HL-60 (cell line): ENCODE measurements around the gene MYORG.

Source experiments
- DNase-seq, 2 experiments: peaks; one replicate each; pipeline ENCODE4 v3.0.0-alpha.2; 2010 to 2020; ENCODE audit warnings: low read depth in 1 of 2, low spot score in 1 of 2
- H3K27ac ChIP-seq: fragments of 250-450 bp; sonication (Bioruptor Pico); replicated peaks from 2 replicates; pipeline ENCODE4 v1.5.1; 2020; ENCODE audit warnings: mild to moderate bottlenecking, moderate library complexity
- H3K27me3 ChIP-seq: fragments of 250-450 bp; sonication (Bioruptor Pico); 2 replicates; pipeline ENCODE4 v1.5.1; 2021; ENCODE audit warnings: mild to moderate bottlenecking, moderate library complexity; ENCODE audit not compliant: insufficient read depth, poor library complexity, severe bottlenecking
- H3K4me3 ChIP-seq: replicated peaks from 2 replicates; pipeline ENCODE4 v1.5.1; 2011; ENCODE audit warnings: mild to moderate bottlenecking, control low read depth, low read length; ENCODE audit not compliant: insufficient read depth
- GABPA ChIP-seq: IDR thresholded peaks from 2 replicates; pipeline ENCODE4 v1.6.1; 2012; ENCODE audit warnings: low read depth
- POLR2AphosphoS5 ChIP-seq: IDR thresholded peaks from 2 replicates; pipeline ENCODE4 v1.6.1; 2012; ENCODE audit warnings: low read depth
- SPI1 ChIP-seq: IDR thresholded peaks from 2 replicates; pipeline ENCODE4 v1.6.1; 2012; ENCODE audit warnings: low read depth, mild to moderate bottlenecking, borderline replicate concordance
- TF ChIP-seq, protein P1 (sequence below): IDR thresholded peaks from 2 replicates; pipeline ENCODE4 v1.6.1; 2012; ENCODE audit warnings: low read depth; ENCODE audit not compliant: insufficient replicate concordance
- TF ChIP-seq, protein P2 (sequence below): IDR thresholded peaks from one replicate; pipeline ENCODE4 v1.5.1; 2011; ENCODE audit warnings: low read length, control low read depth, inconsistent platforms; ENCODE audit not compliant: insufficient read depth

MYORG gene

DNA sequence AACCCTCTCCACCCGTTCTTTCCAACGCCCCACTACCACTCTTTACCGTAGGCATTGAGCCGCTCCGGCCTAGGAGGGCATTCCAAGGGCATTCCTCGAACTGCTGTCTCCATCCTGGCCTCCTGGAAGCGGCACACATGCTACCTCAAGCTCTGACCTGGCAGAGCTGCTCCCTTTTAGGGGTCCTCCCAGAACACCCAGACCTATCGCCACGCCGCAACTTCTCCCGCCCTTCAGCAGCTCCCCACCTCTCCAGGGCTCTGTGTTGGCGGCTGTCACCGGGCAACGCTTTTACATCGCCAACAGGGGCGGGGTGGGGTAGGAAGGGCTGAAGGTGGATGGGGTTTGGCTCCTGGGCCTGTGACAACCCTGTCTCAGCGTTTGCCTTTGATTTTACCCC is 4.6 kb upstream of the MYORG start:
- Histone ChIP-seq H3K27ac (no peak overlapping the region), H3K4me3 (no peak overlapping the region; the same call in 1 of the 2 replicates), H3K27me3 (peaks cover 11% of the 10 kb centered on the region)
- DNase-seq: no peak
- TF ChIP-seq SPI1: no peak
- TF ChIP-seq, protein P1, sequence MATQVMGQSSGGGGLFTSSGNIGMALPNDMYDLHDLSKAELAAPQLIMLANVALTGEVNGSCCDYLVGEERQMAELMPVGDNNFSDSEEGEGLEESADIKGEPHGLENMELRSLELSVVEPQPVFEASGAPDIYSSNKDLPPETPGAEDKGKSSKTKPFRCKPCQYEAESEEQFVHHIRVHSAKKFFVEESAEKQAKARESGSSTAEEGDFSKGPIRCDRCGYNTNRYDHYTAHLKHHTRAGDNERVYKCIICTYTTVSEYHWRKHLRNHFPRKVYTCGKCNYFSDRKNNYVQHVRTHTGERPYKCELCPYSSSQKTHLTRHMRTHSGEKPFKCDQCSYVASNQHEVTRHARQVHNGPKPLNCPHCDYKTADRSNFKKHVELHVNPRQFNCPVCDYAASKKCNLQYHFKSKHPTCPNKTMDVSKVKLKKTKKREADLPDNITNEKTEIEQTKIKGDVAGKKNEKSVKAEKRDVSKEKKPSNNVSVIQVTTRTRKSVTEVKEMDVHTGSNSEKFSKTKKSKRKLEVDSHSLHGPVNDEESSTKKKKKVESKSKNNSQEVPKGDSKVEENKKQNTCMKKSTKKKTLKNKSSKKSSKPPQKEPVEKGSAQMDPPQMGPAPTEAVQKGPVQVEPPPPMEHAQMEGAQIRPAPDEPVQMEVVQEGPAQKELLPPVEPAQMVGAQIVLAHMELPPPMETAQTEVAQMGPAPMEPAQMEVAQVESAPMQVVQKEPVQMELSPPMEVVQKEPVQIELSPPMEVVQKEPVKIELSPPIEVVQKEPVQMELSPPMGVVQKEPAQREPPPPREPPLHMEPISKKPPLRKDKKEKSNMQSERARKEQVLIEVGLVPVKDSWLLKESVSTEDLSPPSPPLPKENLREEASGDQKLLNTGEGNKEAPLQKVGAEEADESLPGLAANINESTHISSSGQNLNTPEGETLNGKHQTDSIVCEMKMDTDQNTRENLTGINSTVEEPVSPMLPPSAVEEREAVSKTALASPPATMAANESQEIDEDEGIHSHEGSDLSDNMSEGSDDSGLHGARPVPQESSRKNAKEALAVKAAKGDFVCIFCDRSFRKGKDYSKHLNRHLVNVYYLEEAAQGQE: no peak
- TF ChIP-seq, protein P2, sequence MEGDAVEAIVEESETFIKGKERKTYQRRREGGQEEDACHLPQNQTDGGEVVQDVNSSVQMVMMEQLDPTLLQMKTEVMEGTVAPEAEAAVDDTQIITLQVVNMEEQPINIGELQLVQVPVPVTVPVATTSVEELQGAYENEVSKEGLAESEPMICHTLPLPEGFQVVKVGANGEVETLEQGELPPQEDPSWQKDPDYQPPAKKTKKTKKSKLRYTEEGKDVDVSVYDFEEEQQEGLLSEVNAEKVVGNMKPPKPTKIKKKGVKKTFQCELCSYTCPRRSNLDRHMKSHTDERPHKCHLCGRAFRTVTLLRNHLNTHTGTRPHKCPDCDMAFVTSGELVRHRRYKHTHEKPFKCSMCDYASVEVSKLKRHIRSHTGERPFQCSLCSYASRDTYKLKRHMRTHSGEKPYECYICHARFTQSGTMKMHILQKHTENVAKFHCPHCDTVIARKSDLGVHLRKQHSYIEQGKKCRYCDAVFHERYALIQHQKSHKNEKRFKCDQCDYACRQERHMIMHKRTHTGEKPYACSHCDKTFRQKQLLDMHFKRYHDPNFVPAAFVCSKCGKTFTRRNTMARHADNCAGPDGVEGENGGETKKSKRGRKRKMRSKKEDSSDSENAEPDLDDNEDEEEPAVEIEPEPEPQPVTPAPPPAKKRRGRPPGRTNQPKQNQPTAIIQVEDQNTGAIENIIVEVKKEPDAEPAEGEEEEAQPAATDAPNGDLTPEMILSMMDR: no peak
- no peak for TF ChIP-seq GABPA
- no peak for TF ChIP-seq POLR2AphosphoS5

DNA sequence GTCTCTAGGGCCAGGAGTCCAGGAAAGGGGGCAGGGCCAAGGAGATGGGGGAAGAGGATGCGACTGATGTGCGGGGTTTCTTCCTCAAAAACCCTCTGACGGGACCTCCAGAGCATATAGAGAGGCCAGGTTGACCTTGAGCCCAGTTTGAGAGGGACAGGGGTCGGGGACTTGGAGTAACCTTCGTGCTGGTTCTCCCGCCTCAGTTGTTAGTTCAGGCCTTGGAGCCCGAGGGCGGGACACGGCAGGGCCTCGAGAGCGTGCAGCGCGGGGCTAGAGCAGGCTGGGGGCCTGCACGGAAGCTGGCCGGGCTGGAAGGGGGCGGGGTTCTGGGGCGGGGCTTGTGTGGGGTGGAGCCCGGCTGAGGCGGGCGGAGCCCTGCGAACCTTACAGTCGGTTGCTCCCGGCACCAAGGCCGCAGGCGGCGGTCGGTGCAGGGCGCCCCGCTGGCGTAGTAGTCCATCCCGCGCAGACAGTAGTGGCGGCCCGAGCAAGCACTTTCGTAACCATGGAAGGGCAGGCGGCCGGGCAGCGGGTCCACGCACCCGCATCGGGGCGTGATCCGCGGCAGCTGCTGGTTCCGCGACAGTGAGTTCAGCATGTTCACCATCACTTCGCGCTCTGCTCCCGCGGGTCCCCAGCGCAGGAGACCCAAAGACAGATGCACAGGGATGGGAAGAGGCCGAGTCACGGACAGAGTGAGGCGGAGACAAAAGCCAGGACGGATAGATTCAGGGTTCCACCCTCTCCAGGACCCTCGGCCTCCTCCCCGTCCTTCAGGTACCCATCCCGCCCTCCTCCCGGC is 4.0 kb upstream of the MYORG start:
- DNase-seq: peak; percentile 56 to 74
- H3K27ac ChIP-seq: no peak overlapping the region
- TF ChIP-seq GABPA (no peak), SPI1 (no peak), POLR2AphosphoS5 (no peak)
- TF ChIP-seq, protein P2: no peak
- TF ChIP-seq, protein P1: no peak
- H3K4me3 ChIP-seq: peak overlapping the region; percentile 48
- H3K27me3 ChIP-seq: peaks cover 11% of the 10 kb centered on the region

DNA sequence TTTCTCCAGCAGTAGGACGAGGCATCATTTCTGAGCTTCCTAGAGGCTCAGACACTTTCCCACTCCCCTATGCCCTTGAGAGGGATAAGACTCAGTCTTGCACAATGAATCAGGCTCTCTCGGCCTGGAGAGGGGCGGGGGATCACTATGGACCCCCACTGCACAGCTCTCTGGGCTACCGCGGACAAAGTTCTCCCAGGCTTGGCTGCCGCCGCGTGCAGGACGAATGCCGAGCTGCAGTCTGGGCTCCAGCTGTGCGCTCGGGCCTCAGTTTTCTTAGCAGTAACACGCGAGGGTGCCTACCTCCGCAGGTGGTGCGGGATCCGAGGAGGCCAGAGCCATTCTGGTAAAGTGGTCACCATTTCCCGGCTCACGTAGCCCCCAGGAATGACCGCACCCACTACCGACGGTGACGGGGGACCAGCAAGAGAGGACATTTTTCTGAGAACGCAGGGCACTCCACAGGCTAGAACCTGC is 3.4 kb upstream of the MYORG start:
- H3K27me3 ChIP-seq: peaks cover 11% of the 10 kb centered on the region
- H3K4me3 ChIP-seq: no peak overlapping the region; the same call in 1 of the 2 replicates
- TF ChIP-seq SPI1 (no peak), POLR2AphosphoS5 (no peak), GABPA (no peak)
- TF ChIP-seq, protein P2: no peak
- TF ChIP-seq, protein P1: no peak
- no peak for DNase-seq
- no peak overlapping the region for H3K27ac ChIP-seq
